ENCODE results near the gene GSPT1. TPM values are rescaled to one million over a fixed set of nuclear protein-coding genes. Genes with fewer than 3 reads are reported as not detected.
"Not testable (repeated sequence)": the region's sequence is repeated elsewhere in the genome, so short reads cannot be mapped to it uniquely, and the experiment has no call there.

The GSPT1 gene
- 42.1 and 64.6 TPM in 2 replicates for total RNA-seq
- 101 and 163 TPM in 2 replicates for polyA plus RNA-seq

DNA sequence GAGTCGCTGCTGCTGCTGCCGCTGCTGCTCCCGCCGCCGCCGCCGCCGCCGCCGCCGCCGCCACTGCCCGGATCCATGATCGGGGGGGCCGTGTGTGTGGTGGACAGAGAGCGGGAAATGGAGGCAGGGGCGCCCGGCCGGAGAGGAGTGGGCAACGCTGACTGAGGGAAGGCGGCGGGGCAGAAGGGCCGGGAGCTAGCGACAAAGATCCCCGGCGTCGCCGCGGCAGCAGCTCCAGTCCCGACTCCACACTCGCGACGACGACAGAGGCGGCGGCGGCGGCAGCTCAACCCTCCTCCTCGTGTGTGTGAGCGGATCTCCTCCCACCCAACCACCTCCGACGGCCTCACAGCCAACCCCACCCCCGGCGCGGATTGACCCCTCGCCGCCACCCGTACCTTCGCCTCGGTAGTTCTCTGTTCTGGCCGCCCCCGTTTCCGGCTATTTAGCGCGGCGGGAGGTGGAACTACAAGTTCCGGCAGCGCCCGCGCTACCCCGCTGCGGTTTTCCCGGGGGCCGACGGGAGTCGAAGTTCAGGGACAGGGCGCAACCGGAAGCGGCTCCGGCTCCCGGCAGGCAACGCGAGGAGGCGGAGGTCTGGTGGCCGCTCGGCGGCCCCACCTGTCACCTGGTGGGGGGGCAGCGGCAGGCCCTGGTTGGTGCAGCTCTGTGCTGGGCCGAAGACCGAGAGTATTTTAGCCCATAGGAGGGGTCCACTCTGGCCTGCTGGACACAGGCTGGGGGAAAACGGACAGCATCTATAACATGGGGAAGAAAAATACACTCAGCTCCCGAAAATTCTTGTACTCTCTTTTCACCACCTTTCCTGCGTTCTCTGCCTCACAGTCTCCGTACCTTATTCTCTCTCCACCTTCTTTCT is at the start of gene GSPT1:
Gene GSPT1, minus strand, starts transcription at position 313 of the 880 bp plus-strand sequence. Its CDS starts 236 bp downstream, at position 77.
- Histone ChIP-seq H3K36me3 (no peaks in the 10 kb centered on the region), H3K4me3 (peak within 1 kb of the TSS; percentile 89), H3K27ac (peak within 1 kb of the TSS; percentile 87), H3K4me1 (ENCODE audit: low read depth) (peaks cover 17% of the 10 kb centered on the region), H3K27me3 (no peaks in the 10 kb centered on the region), H3K9me3 (ENCODE audit: low read depth) (no peaks in the 10 kb centered on the region)
- TF ChIP-seq, protein P1, sequence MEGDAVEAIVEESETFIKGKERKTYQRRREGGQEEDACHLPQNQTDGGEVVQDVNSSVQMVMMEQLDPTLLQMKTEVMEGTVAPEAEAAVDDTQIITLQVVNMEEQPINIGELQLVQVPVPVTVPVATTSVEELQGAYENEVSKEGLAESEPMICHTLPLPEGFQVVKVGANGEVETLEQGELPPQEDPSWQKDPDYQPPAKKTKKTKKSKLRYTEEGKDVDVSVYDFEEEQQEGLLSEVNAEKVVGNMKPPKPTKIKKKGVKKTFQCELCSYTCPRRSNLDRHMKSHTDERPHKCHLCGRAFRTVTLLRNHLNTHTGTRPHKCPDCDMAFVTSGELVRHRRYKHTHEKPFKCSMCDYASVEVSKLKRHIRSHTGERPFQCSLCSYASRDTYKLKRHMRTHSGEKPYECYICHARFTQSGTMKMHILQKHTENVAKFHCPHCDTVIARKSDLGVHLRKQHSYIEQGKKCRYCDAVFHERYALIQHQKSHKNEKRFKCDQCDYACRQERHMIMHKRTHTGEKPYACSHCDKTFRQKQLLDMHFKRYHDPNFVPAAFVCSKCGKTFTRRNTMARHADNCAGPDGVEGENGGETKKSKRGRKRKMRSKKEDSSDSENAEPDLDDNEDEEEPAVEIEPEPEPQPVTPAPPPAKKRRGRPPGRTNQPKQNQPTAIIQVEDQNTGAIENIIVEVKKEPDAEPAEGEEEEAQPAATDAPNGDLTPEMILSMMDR (IDR thresholded peaks at IDR 0.05; ENCODE audit: low read depth, low read length), result no peak
- peak; percentile 99 for DNase-seq (ENCODE audit: low read depth in 1 of 2, low spot score in 1 of 2)

DNA sequence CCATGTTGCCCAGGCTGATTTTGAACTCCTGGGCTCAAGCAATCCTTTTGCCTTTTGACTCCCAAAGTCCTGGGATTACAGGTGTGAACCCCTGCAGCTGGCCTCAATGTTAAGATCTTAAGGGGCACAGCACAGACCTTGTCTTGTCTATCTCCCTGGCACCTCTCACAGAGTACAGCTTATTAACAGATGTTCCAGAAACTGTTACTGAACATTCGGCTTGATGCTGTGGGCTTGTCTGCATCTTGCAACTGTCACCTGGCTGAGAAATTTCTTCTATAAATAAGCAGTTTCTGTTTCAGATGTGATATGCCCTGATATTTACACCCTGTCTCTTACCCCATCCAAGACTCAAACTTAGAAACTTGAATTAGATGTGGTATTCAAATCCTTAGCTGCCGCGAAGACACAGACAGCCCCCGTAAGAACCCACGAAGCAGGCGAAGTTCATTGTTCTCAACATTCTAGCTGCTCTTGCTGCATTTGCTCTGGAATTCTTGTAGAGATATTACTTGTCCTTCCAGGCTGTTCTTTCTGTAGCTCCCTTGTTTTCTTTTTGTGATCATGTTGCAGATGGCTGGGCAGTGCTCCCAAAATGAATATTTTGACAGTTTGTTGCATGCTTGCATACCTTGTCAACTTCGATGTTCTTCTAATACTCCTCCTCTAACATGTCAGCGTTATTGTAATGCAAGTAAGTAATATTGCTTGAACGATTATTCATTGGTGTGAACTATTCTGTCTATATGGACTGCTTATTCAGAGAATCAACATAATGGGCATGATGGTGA is 49.2 kb upstream of the GSPT1 start, which contains the start of gene TNFRSF17:
Gene TNFRSF17, plus strand, starts transcription at position 450 of the 791 bp plus-strand sequence. Its CDS starts 115 bp downstream, at position 565.
- no peaks in the 10 kb centered on the region for H3K27me3 ChIP-seq
- H3K4me3 ChIP-seq, result no peak within 1 kb of the TSS

DNA sequence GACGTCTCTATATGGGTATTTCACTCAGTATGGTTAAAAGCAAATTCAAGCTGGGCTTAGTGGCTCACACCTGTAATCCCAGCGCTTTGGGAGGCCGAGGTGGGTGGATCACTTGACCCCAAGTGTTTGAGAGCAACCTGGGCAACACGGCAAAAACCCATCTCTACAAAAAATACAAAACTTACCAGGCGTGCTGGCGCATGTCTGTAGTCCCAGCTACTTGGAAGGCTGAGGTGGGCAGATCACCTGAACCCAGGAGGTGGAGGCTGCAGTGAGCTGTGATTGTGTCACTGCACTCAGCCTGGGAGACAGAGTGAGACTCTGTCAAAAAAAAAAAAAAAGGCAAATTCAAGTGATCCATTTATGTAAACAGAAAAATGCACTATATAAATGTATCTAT is 48.0 kb upstream of the GSPT1 start:
- H3K4me3 ChIP-seq, result no peak overlapping the region
- H3K27me3 ChIP-seq, result no peaks in the 10 kb centered on the region
- no peaks in the 10 kb centered on the region for H3K4me1 ChIP-seq (ENCODE audit: low read depth)
- no peak for DNase-seq (ENCODE audit: low read depth in 1 of 2, low spot score in 1 of 2)
- TF ChIP-seq, protein P1 (IDR thresholded peaks at IDR 0.05; ENCODE audit: low read depth, low read length), result no peak
- H3K9me3 ChIP-seq (ENCODE audit: low read depth), result no peaks in the 10 kb centered on the region
- H3K36me3 ChIP-seq, result no peaks in the 10 kb centered on the region
- H3K27ac ChIP-seq, result no peak overlapping the region

More for the DNA sequence above, 49.2 kb upstream of the GSPT1 start, which contains the start of gene TNFRSF17:
- TF ChIP-seq, protein P1 (IDR thresholded peaks at IDR 0.05; ENCODE audit: low read depth, low read length), result no peak
- no peaks in the 10 kb centered on the region for H3K4me1 ChIP-seq (ENCODE audit: low read depth)
- no peaks in the 10 kb centered on the region for H3K36me3 ChIP-seq
- H3K27ac ChIP-seq, result no peak within 1 kb of the TSS
- no peaks in the 10 kb centered on the region for H3K9me3 ChIP-seq (ENCODE audit: low read depth)
- no peak for DNase-seq (ENCODE audit: low read depth in 1 of 2, low spot score in 1 of 2)

DNA sequence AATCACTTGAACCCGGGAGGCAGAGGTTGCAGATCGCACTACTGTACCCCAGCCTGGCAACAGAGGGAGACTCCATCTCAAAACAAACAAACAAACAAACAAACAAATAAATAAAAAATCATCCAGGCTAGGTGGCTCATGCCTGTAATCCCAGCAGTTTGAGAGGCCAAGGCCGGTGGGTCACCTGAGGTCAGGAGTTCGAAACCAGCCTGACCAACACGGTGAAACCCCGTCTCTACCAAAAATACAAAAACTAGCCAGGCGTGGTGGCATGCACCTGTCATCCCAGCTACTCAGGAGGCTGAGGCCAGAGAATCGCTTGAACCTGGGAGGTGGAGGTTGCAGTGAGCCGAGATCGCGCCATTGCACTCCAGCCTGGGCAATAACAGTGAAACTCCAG is 47.2 kb upstream of the GSPT1 start:
- not testable (repeated sequence) for H3K4me1 ChIP-seq (ENCODE audit: low read depth); DNase-seq (ENCODE audit: low read depth in 1 of 2, low spot score in 1 of 2); H3K4me3 ChIP-seq

DNA sequence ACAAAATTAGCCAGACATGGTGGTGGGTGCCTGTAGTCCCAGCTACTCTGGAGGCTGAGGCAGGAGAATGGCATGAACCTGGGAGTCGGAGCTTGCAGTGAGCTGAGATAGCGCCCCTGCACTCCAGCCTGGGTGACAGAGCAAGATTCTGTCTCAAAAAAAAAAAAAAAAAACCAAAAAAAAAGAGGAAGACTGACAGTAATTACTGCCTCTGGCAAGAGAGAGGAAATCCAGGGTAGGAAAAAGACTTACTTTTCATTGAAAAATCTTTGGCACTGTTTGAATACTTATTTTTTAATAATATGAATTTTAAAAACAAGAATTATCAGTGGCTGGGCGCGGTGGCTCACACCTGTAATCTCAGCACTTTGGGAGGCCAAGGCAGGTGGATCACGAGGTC is 46.7 kb upstream of the GSPT1 start:
- not testable (repeated sequence) for H3K36me3 ChIP-seq; H3K9me3 ChIP-seq (ENCODE audit: low read depth); H3K4me1 ChIP-seq (ENCODE audit: low read depth); H3K4me3 ChIP-seq; H3K27me3 ChIP-seq; DNase-seq (ENCODE audit: low read depth in 1 of 2, low spot score in 1 of 2); H3K27ac ChIP-seq

More for the DNA sequence above, 47.2 kb upstream of the GSPT1 start:
- H3K36me3 ChIP-seq; H3K9me3 ChIP-seq (ENCODE audit: low read depth); H3K27ac ChIP-seq; H3K27me3 ChIP-seq: not testable (repeated sequence)

DNA sequence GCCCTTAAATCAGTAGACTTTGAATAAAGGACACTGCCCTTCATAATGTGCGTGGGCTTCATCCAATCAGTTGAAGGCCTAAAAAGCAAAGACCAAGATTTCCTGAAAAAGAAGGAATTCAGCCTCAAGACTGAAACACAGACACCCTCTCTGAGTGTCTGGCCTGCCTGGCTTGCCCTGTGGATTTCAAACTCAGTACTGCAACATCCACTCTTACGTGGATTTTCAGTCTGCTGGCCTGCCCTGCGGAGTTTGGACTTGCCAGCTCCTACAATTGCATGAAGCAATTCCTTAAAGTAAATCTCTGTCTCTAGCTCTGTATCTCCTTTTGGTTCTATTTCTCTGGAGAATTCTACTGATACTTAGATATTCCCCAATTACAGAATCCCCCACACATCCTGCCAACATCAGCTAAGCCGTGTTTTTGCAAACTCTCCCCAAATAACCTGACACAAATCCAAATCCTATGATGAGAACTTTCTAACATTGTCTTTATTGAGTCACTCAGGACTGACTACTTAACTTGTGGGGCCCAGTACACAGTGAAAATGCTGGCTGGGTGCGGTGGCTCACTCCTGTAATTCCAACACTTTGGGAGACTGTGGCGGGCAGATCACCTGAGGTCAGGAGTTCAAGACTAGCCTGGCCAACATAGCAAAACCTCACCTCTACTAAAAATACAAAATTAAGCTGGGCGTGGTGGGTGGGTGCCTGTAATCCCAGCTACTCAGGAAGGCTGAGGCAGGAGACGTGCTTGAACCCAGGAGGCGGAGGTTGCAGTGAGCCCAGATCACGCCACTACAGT is 42.0 kb upstream of the GSPT1 start:
- Histone ChIP-seq H3K36me3 (no peaks in the 10 kb centered on the region), H3K4me3 (no peak overlapping the region), H3K27ac (no peak overlapping the region), H3K9me3 (ENCODE audit: low read depth) (no peaks in the 10 kb centered on the region), H3K27me3 (no peaks in the 10 kb centered on the region), H3K4me1 (ENCODE audit: low read depth) (no peaks in the 10 kb centered on the region)
- DNase-seq (ENCODE audit: low read depth in 1 of 2, low spot score in 1 of 2), result no peak
- TF ChIP-seq, protein P1 (IDR thresholded peaks at IDR 0.05; ENCODE audit: low read depth, low read length), result no peak

Measured in cardiac muscle cell (in vitro differentiated cells and primary cell).